B cell (primary cell): ENCODE data around the gene SAT1. TPM values are rescaled to one million over a fixed set of nuclear protein-coding genes. Genes with fewer than 3 reads are reported as not detected.

Experiments
- ATAC-seq: fragments of 200-7000 bp; cut with Tn5 transposase; one replicate; pipeline ENCODE4 v1.10.0; 2021; ENCODE audit warnings: low read depth, mild to moderate bottlenecking, moderate number of reproducible peaks, moderate library complexity
- CTCF ChIA-PET: fragments of 350-600 bp; sonication (Branson Sonifier 250); formaldehyde crosslinking; loops from one replicate; lab custom pipeline; 2021; ENCODE audit warnings: antibody characterized with exemption, inconsistent platforms; lab: Charles Lee
- POLR2A ChIA-PET: fragments of 350-600 bp; sonication (Branson Sonifier 250); formaldehyde crosslinking; loops from one replicate; lab custom pipeline; 2021; ENCODE audit warnings: antibody characterized with exemption; lab: Charles Lee
- DNase-seq: peaks from one replicate; pipeline ENCODE4 v3.0.0; 2013
- H2AFZ ChIP-seq: 2 replicates; pipeline ENCODE4 v1.6.1; 2012; ENCODE audit warnings: mild to moderate bottlenecking, low read depth, low read length; ENCODE audit not compliant: insufficient read depth, poor library complexity, severe bottlenecking
- H3K27ac ChIP-seq, 2 donors: 1 replicate in 1 of 2; 2 replicates in 1 of 2; pipeline ENCODE4 v1.5.1; 2012 to 2013; ENCODE audit warnings: low read length in 2 of 2, mild to moderate bottlenecking in 2 of 2, moderate library complexity in 1 of 2
- H3K27me3 ChIP-seq, 4 experiments: fragments of 200-600 bp in 1 of 4; sonication (generic) in 1 of 4; replicated peaks in 1 of 4; 1 replicate in 2 of 4; 2 replicates in 2 of 4; pipeline versions ENCODE4 v1.6.1 to v1.7.0; 2013 to 2016; ENCODE audit warnings: low read length in 3 of 4, mild to moderate bottlenecking in 2 of 4, mixed read lengths in 1 of 4, moderate library complexity in 1 of 4; ENCODE audit not compliant: insufficient read depth in 4 of 4, control insufficient read depth in 3 of 4; ENCODE audit errors: control extremely low read depth in 1 of 4
- H3K36me3 ChIP-seq, 2 experiments: replicated peaks in 1 of 2; 1 replicate in 1 of 2; 2 replicates in 1 of 2; pipeline versions ENCODE4 v1.6.1 to v1.7.1; 2013; ENCODE audit warnings: low read length in 1 of 2; ENCODE audit not compliant: insufficient read depth in 2 of 2, control insufficient read depth in 1 of 2; ENCODE audit errors: control extremely low read depth in 1 of 2, extremely low read depth in 1 of 2
- H3K4me1 ChIP-seq, 2 donors: fragments of 200-600 bp in 1 of 2; sonication (generic) in 1 of 2; 1 replicate in 1 of 2; 2 replicates in 1 of 2; pipeline versions ENCODE4 v1.5.1 to v1.6.1; 2013 to 2017; ENCODE audit warnings: low read length in 2 of 2; ENCODE audit not compliant: control insufficient read depth in 2 of 2, insufficient read depth in 2 of 2
- H3K4me2 ChIP-seq: replicated peaks from 2 replicates; pipeline ENCODE3; 2012; ENCODE audit warnings: mild to moderate bottlenecking, low read depth, low read length; ENCODE audit not compliant: poor library complexity, severe bottlenecking
- H3K4me3 ChIP-seq, 5 experiments: fragments of 200-600 bp in 1 of 5; sonication (generic) in 1 of 5; 1 replicate in 3 of 5; 2 replicates in 2 of 5; pipeline versions ENCODE4 v1.5.1 to v1.7.0; 2011 to 2016; ENCODE audit warnings: low read length in 4 of 5, mild to moderate bottlenecking in 4 of 5, low read depth in 2 of 5, control low read depth in 1 of 5, moderate library complexity in 1 of 5; ENCODE audit not compliant: insufficient read depth in 1 of 5; ENCODE audit errors: control extremely low read depth in 1 of 5, extremely low read depth in 1 of 5
- H3K79me2 ChIP-seq: fragments of 200-600 bp; sonication (generic); one replicate; pipeline ENCODE4 v1.6.0; 2016; ENCODE audit warnings: low read length; ENCODE audit not compliant: control insufficient read depth, insufficient read depth
- H3K9ac ChIP-seq: fragments of 200-600 bp; sonication (generic); 2 replicates; pipeline ENCODE4 v1.6.1; 2017; ENCODE audit warnings: mild to moderate bottlenecking, low read length, moderate library complexity
- H3K9me3 ChIP-seq, 3 donors: one replicate each; pipeline versions ENCODE4 v1.6.1 to v1.7.1; 2013; ENCODE audit warnings: low read length in 2 of 3; ENCODE audit not compliant: control insufficient read depth in 2 of 3, insufficient read depth in 1 of 3; ENCODE audit errors: control extremely low read depth in 1 of 3
- H4K20me1 ChIP-seq: 2 replicates; pipeline ENCODE4 v1.6.0; 2012; ENCODE audit warnings: mild to moderate bottlenecking, low read length; ENCODE audit not compliant: insufficient read depth, control insufficient read depth, poor library complexity, severe bottlenecking
- H3K27ac Mint-ChIP-seq: one replicate; pipeline ENCODE4 v1.8.0; 2021; ENCODE audit warnings: mixed read lengths
- H3K27me3 Mint-ChIP-seq: one replicate; pipeline ENCODE4 v1.8.0; 2021; ENCODE audit warnings: mixed read lengths
- H3K4me1 Mint-ChIP-seq: one replicate; pipeline ENCODE4 v1.8.0; 2021; ENCODE audit warnings: mixed read lengths
- H3K4me3 Mint-ChIP-seq: one replicate; pipeline ENCODE4 v1.8.0; 2021; ENCODE audit warnings: mixed read lengths
- H3K9me3 Mint-ChIP-seq: one replicate; pipeline ENCODE4 v1.8.0; 2022; ENCODE audit warnings: mixed read lengths; ENCODE audit not compliant: insufficient read depth
- EZH2 ChIP-seq: IDR thresholded peaks from 2 replicates; pipeline ENCODE4 v1.6.1; 2012; ENCODE audit warnings: borderline replicate concordance, low read depth, mild to moderate bottlenecking, moderate library complexity, low read length; ENCODE audit not compliant: insufficient read depth, poor library complexity, severe bottlenecking
- WGBS: methylation state at CpG from one replicate; pipeline ENCODE4 v1.1.5; 2013; ENCODE audit warnings: missing lambda C conversion rate; ENCODE audit not compliant: insufficient coverage; 5-methylcytosine and 5-hydroxymethylcytosine counted together
- intact Hi-C: fragments of 100-400 bp; cut with micrococcal nuclease; formaldehyde crosslinking; loops from one replicate; pipeline ENCODE4 v1.10.0; 2022
- polyA plus RNA-seq: library from polyadenylated mRNA; depleted of rRNA; stranded (reverse); fragments of >200 nt; gene quantifications from 2 replicates; pipeline ENCODE4 v1.2.3, GENCODE V29; 2012
- total RNA-seq, 2 donors: library from RNA; stranded (reverse); fragments of 120-200 nt in 1 of 2; gene quantifications; 1 replicate in 1 of 2; 2 replicates in 1 of 2; pipeline versions ENCODE4 v1.2.3 to v1.2.4, GENCODE V29; 2013 to 2022
- TF ChIP-seq, protein P1 (sequence below): fragments of 200-600 bp; IDR thresholded peaks from one replicate; pipeline ENCODE4 v1.8.0; 2022; ENCODE audit warnings: antibody characterized with exemption, mild to moderate bottlenecking

SAT1 gene
- total and polyA plus RNA-seq, 2 donors (not counting 1 experiment from before 2014, with no cell fraction given) = 172 to 479 TPM

- WGBS = no CpG with 5 or more reads among the region's 8 CpGs
- Histone ChIP-seq H3K9ac (peak overlapping the region; percentile 84), H4K20me1 (no peaks in the 10 kb centered on the region), H3K4me1 (peaks cover 17 to 37% of the 10 kb centered on the region in 2 donors), H3K79me2 (peaks cover 15% of the 10 kb centered on the region), H3K4me3 (peak overlapping the region; percentile 71 to 92 (median 81)), H3K4me2 (peak overlapping the region; percentile 73), H3K27me3 (no peaks in the 10 kb centered on the region), H3K9me3 (no peaks in the 10 kb centered on the region), H2AFZ (no peak overlapping the region), H3K27ac (peak overlapping the region; percentile 87 to 92), H3K36me3 (peaks cover 0 to 9% of the 10 kb centered on the region in 2 experiments)
- H3K4me3 Mint-ChIP-seq = peak overlapping the region; percentile 94
- no peak for TF ChIP-seq EZH2
- TF ChIP-seq, protein P1, sequence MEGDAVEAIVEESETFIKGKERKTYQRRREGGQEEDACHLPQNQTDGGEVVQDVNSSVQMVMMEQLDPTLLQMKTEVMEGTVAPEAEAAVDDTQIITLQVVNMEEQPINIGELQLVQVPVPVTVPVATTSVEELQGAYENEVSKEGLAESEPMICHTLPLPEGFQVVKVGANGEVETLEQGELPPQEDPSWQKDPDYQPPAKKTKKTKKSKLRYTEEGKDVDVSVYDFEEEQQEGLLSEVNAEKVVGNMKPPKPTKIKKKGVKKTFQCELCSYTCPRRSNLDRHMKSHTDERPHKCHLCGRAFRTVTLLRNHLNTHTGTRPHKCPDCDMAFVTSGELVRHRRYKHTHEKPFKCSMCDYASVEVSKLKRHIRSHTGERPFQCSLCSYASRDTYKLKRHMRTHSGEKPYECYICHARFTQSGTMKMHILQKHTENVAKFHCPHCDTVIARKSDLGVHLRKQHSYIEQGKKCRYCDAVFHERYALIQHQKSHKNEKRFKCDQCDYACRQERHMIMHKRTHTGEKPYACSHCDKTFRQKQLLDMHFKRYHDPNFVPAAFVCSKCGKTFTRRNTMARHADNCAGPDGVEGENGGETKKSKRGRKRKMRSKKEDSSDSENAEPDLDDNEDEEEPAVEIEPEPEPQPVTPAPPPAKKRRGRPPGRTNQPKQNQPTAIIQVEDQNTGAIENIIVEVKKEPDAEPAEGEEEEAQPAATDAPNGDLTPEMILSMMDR = no peak
- peak overlapping the region; percentile 98 for H3K27ac Mint-ChIP-seq
- no peak for ATAC-seq
- no peaks in the 10 kb centered on the region for H3K27me3 Mint-ChIP-seq
- intact Hi-C loops = loop anchor here (2.0 to 5.0 kb wide), 4 partner anchors 33 to 698 kb away; no protein-coding TSS in a partner anchor
- H3K4me1 Mint-ChIP-seq = peaks cover 32% of the 10 kb centered on the region
- CTCF ChIA-PET = interaction anchor here (0.6 to 4.5 kb wide), 4 partner anchors 111 to 398 kb away, joined by 3 to 64 read pairs (median 4); no protein-coding TSS in a partner anchor
- no peaks in the 10 kb centered on the region for H3K9me3 Mint-ChIP-seq
- peak; percentile 72 for DNase-seq
- POLR2A ChIA-PET = interaction anchor here (0.6 to 1.9 kb wide), 3 partner anchors 32 to 122 kb away, joined by 7 to 11 read pairs (median 9); partner anchors contain the start of genes APOO and CXorf58
These were observed 1.7 kb downstream of the SAT1 start for GRCh38 chrX:23784470-23785331.

- Histone ChIP-seq H3K27ac (no peak overlapping the region), H3K4me1 (peaks cover 17 to 36% of the 10 kb centered on the region in 2 donors), H3K4me2 (no peak overlapping the region), H4K20me1 (no peaks in the 10 kb centered on the region), H2AFZ (no peak overlapping the region), H3K27me3 (no peaks in the 10 kb centered on the region), H3K9ac (no peak overlapping the region), H3K9me3 (no peaks in the 10 kb centered on the region), H3K36me3 (peaks cover 0 to 9% of the 10 kb centered on the region in 2 experiments), H3K4me3 (peak overlapping the region in 1 of 5 experiments; percentile 92), H3K79me2 (peaks cover 15% of the 10 kb centered on the region)
- intact Hi-C loops = loop anchor here (2.0 kb wide), 1 partner anchor 239 kb away; no protein-coding TSS in a partner anchor
- ChIA-PET POLR2A (no interaction called here), CTCF (no interaction called here)
- no peaks in the 10 kb centered on the region for H3K27me3 Mint-ChIP-seq
- TF ChIP-seq EZH2 = no peak
- TF ChIP-seq, protein P1 = no peak
- no peak overlapping the region for H3K27ac Mint-ChIP-seq
- no peak for DNase-seq
- peak overlapping the region; percentile 94 for H3K4me3 Mint-ChIP-seq
- H3K9me3 Mint-ChIP-seq = no peaks in the 10 kb centered on the region
- no peak for ATAC-seq
- peaks cover 32% of the 10 kb centered on the region for H3K4me1 Mint-ChIP-seq
- no CpG with 5 or more reads among the region's 2 CpGs for WGBS
These were observed 2.6 kb downstream of the SAT1 start for GRCh38 chrX:23785580-23785979.
